GM18526 (cell line): ENCODE data around the gene B4GALNT2.
A peak's percentile ranks its signal among the peaks of the same experiment; 100 is the strongest.

ENCODE experiments used
- POLR2A ChIP-seq: IDR thresholded peaks from 3 replicates; pipeline ENCODE4 v1.6.1; 2011; ENCODE audit not compliant: insufficient read length; ENCODE audit errors: extremely low read depth

B4GALNT2 gene

DNA sequence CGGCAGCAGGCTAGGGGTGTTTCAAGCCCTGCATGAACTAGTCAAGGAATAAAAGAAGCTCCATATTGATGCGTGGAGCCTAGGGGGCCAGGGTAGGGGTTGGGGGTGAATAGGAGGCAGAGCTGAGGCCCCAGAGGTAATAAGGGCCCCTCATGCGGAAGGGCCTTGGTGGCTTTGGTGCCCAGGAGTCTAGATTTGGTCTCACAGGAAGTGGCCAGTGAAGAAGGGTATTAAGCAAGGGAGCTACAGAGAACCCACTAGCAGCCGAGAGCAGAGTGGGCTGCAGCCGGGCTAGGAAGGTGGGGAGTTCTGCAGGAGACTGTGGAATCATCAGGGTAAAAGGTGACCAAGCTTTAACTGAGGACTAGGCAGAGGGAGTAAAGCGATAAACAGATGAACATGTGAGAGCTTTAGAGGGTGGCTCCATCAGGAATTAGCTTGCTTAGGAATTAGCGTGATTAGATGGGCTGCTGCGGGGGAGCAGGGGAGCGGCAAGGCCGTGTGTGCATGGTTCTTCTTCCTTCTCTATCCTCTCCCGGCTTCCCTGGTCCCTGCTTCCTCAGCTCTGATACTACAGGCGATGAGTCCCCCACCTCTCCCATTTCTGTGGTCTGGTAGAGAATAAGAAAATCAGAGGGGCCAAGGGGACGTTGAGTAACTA, 68.0 kb downstream of the B4GALNT2 start:
- no peak for TF ChIP-seq POLR2A

GRCh38 chr17:49201481-49201927, 68.9 kb downstream of the B4GALNT2 start:
- TF ChIP-seq POLR2A, result no peak

DNA sequence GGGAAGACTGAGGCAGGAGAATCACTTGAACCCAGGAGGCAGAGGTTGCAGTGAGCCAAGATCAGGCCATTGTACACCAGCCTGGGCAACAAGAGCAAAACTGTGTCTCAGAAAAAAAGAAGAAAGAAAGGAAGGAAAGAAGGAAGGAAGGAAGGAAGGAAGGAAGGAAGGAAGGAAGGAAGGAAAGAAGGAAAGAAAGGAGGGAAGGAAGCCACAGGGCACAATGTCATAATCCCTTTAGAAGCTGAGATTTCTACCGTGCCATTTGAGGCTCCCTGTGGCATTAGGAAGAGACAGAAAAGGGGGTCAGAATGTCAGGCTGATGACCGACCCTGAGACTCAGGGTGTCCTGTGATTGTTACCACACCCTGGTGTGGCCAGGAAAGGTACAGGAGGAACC, 71.2 kb downstream of the B4GALNT2 start:
- TF ChIP-seq POLR2A, result no peak

- TF ChIP-seq POLR2A, result no peak
Observed at GRCh38 chr17:49204516-49204915, 71.9 kb downstream of the B4GALNT2 start.

DNA sequence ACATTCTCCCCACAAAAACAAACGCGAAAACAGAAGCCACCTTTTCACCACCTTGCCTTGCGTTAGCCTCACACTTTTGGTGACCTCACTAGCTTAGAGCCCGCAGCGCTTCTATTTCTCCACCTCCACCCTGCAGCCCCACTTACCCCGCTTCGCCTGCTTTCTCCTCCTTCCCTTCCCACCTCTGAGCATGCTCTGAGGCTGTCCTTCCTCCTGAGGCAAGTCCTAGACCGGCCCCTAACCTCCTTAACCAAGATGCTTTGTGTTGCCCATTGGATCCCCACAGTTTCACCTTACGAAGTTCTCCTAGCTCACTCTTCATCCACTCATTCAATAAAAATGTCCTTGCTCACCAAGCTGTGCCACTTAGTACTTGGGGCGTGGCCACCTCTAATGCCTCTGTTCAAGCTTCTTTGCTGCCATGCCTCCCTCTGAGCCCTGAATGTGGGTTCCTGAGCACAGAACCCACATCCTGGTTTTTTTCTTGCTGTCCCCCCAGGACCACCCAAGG, 76.5 kb downstream of the B4GALNT2 start:
- no peak for TF ChIP-seq POLR2A

DNA sequence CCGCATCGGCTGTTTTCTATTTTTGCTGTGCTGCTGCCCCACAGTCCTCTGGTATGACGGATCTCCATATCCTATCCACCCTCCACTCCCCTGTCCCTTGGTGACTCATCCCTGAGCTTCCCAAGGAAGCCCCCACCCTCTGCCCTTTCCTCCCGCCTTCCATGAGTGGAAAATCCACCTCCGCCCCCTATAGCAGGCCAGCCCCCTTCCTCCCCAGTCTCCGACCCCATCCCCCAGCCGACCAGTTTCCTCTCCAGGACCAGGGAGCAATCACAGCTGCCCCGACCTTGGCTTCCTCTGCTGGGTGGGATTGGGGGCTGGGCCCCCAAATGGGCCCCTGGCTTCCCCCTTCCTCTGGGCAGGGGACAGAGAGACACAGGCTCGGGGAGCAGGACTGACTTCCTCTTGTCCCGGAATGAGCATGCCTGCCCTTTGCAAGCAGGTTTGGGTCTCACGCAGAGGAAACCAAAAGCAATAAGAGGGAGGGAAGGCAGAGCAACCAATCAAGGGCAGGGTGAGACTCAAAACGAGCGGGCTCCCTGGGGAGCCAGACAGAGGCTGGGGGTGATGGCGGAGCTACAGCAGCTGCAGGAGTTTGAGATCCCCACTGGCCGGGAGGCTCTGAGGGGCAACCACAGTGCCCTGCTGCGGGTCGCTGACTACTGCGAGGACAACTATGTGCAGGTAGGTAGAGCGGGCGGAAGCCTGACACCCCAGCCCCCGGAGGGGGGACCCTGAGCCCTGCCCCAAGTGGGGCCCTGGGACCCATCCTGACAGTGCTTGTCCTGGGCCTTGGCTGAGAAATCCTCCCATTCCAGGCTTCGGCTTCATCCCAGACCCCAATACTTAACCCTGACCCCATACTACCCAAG, 77.8 kb downstream of the B4GALNT2 start, which contains the start of the genes ABI3 and GNGT2:
TSS of gene ABI3 (plus strand) at position 550 of the 872 bp plus-strand sequence. CDS start at position 568, 18 bp downstream.
TSS of gene GNGT2 (minus strand) at position 417 of the 872 bp plus-strand sequence. CDS start 3,152 bp downstream, outside the sequence.
- peak; percentile 97 for TF ChIP-seq POLR2A

- TF ChIP-seq POLR2A, result no peak
Observed at GRCh38 chr17:49213399-49213798, 80.8 kb downstream of the B4GALNT2 start.

GRCh38 chr17:49213847-49214246, 81.3 kb downstream of the B4GALNT2 start:
- peak; percentile 20 for TF ChIP-seq POLR2A

DNA sequence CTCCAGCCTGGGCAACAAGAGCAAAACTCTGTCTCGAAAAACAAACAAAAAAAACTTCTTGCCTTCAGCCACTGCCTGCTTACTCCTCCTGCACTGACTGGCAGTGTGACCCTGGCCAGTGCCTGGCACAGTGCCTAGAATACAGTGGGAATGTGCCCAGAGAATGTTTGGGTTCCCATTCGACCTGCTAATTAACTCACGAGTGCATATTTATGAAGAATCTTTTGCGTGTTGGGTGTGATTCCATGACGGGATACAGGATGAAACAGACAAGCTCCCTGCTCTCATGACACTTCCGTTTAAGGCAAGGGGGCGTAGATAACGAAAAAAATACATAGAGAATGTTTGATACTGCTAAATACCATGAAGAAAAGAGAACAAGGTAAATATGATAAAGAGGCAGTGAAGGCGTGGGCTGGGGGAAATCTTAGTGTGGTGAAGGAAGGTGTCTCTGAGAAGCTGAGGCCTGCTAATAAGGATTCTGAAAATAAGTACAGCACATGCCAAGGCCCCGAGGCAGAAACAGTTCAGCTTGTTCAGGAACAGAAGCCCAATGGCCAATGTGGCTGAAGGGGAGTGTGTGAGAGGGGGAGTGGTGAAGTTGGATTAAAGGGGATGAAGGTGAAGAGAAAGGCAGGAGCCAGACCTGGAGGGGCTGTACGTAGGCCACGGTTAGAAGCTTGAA, 82.2 kb downstream of the B4GALNT2 start:
- no peak for TF ChIP-seq POLR2A

- no peak for TF ChIP-seq POLR2A
Observed at GRCh38 chr17:49216482-49216881, 83.9 kb downstream of the B4GALNT2 start.

DNA sequence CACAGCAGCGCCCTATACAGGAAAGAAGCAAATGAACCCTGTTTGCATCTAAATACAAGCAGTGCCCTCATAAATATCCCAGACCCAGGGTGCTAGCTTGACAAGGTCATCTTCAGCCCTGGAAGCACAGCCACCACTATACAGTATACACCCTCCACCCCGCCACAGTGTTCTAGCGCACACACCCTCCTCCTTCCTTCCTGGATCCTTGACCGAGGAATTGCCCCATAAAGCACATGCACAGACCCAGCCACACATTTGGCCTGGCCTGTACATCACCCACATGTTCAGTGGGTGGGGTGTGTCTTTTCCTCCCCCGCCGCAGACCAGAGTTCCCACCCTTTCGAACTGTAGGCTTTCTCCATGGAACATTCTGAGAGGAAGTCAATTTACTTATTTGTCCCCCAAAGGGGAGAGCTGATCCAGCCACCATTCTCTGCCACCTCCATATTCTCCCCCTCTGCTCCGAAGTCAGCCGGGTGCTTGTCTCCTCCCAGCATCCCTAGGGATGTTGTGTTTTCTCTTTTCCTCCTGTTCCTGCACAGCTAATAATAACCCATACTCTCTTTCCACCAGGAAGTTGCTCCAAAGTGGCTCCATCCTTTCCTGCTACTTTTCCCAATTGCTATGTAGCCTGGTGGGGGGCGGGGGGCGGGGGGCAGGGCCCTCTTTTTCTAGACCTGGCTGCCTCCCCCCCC, 84.5 kb downstream of the B4GALNT2 start:
- TF ChIP-seq POLR2A, result no peak

DNA sequence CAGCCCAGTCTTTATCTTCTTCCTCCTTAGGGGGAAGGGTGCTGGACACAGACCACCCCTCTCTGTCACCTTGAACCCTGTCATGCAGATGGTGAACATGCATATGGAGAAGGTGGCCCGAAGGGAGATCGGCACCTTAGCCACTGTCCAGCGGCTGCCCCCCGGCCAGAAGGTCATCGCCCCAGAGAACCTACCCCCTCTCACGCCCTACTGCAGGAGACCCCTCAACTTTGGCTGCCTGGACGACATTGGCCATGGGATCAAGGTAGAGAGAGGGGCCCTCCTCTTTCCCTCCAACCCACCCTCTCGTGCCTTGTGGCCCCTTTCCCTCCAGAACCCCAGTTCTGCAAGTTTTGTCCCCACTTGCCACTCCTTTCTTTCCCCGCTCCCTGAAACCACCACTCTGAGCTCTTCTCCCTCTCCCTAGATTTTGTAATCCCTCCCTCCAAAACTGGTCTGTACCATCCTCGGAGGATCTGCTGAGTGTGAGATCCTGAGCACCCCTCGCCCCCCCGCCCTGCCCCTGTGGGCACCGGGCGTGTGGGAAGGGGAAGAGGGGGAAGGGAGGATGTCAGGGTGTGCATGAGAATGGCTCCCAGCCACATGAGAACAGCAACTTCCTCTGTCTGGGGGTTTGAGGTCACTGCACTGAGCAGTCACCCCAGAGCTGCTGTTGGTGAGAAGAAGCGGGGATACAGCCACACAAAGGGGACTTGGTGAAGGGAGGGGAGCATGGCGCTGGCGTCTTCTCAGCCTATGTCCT, 85.3 kb downstream of the B4GALNT2 start:
- TF ChIP-seq POLR2A, result peak; percentile 12

GRCh38 chr17:49218941-49219913, 86.7 kb downstream of the B4GALNT2 start:
- no peak for TF ChIP-seq POLR2A
